GM18508 (cell line): ENCODE data around the gene BNC2.

Experiments used
- ATAC-seq: cut with Tn5 transposase; IDR thresholded peaks from one replicate; pipeline ENCODE4 v1.9.1; 2021; ENCODE audit warnings: moderate number of reproducible peaks; ENCODE audit not compliant: insufficient read depth, unreplicated experiment

BNC2 gene

DNA sequence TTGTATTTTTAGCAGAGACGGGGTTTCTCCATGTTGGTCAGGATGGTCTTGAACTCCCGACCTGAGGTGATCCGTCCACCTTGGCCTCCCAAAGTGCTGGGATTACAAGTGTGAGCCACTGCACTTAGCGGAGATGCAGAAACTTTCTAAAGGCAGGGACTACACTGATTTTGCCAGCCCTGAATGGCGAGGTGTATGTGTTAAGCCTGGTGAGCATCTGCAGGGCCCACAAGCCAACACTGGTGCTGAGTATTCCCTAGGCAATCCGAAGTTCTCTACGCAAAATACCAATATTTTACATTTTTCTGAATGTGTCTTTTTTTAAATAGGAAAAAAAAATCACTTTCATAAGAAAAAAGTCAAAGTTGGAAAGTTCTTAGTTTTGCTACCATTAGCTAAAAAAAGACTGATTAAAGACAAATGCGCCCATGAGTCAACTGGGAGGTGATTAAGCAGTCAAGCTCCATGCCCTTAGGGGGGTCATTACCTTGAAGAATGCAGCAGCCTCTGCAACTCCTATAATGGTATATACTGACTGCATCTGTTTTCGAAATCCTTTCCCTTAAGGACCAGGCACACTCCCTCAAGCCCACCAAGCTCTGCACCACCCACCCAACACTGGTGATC is 502.8 kb downstream of the BNC2 start:
- ATAC-seq = no peak

GRCh38 chr9:16364347-16364746 is 506.1 kb downstream of the BNC2 start:
- no peak for ATAC-seq

- ATAC-seq = no peak
Observed at GRCh38 chr9:16363916-16364315, 506.6 kb downstream of the BNC2 start.

GRCh38 chr9:16363073-16363781 is 507.2 kb downstream of the BNC2 start:
- ATAC-seq = no peak

GRCh38 chr9:16361939-16362338 is 508.5 kb downstream of the BNC2 start:
- ATAC-seq = no peak

GRCh38 chr9:16361118-16361517 is 509.4 kb downstream of the BNC2 start:
- ATAC-seq = no peak

DNA sequence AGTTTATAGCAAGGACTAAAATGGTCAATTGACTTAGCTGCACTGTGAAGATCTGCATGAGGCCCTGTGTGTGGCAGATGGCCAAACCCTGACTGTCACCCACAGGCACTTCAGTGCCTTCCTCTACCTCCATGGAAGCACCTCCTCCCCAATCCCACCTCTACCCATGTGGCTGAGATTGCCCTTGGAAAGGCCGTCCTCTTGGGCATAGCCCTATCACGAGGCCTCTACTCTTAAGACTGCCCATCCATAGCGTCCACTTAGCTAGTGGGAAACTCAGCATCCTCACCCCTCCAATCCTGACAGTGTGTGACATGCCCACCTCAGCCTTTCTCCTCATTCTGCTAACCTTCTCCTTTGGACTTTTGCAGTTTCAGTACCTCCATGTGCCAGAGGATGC is 510.2 kb downstream of the BNC2 start:
- no peak for ATAC-seq
